ENCODE results near the gene NET1. TPM values are rescaled to one million over a fixed set of nuclear protein-coding genes. Genes with fewer than 3 reads are reported as not detected.

NET1 gene
- total RNA-seq, 3 donors from 2014 or later: 213 to 399 (median 359) TPM

Other genes starting within 250 kb of the NET1 start
- gene AKR1C8, start 227.4 kb upstream of the NET1 start, total RNA-seq: not detected
- gene AKR1C4, start 215.7 kb upstream of the NET1 start, total RNA-seq: not detected
- gene UCN3, start 47.6 kb upstream of the NET1 start, total RNA-seq: 1 to 10 TPM; 1.4 to 5.9 (median 4.8) TPM
- 10 to 100 TPM; 20.9 to 64.0 (median 38.7) TPM for gene TUBAL3, start 7.7 kb upstream of the NET1 start, total RNA-seq
- gene CALML5, start 87.0 kb downstream of the NET1 start, total RNA-seq: not detected
- gene CALML3, start 112.4 kb downstream of the NET1 start, total RNA-seq: under 1 TPM in 2 of 3 donors, not detected in 1; 0.09 to 0.17 TPM